Gastrocnemius medialis (tissue), 4 donors: ENCODE data around the gene TPSD1.

Source experiments
- POLR2A ChIP-seq, 2 donors: fragments of 450-650 bp; IDR thresholded peaks; one replicate each; pipeline ENCODE4 v1.6.1; 2017; ENCODE audit warnings: antibody characterized with exemption in 2 of 2, mild to moderate bottlenecking in 2 of 2, moderate library complexity in 2 of 2
- TF ChIP-seq, protein P1 (sequence below), 5 experiments: fragments of 450-650 bp in 3 of 5; fragments of 200-600 bp in 2 of 5; sonication (generic) in 2 of 5; IDR thresholded peaks in 4 of 5; conservative IDR thresholded peaks in 1 of 5; 1 replicate in 4 of 5; 2 replicates in 1 of 5; pipeline ENCODE4 v1.5.1; 2016 to 2019; ENCODE audit warnings: antibody characterized with exemption in 5 of 5, mild to moderate bottlenecking in 3 of 5, moderate library complexity in 3 of 5

DNA sequence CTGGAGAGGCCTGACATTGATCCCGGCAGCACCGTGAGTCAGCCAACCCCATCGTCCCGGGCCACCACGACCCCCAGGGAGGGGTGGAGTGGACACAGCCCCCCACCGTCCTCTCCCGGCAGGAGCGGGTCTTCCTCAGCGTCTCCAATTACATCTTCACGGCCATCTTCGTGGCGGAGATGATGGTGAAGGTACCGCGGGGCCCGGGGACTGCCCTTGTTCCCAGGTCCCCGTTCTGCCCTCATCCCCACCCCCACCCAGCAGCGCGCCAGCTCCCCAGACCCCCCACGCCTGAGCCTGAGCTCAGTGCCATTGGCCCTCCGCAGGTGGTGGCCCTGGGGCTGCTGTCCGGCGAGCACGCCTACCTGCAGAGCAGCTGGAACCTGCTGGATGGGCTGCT, 45.4 kb upstream of the TPSD1 start:
- TF ChIP-seq, protein P1, sequence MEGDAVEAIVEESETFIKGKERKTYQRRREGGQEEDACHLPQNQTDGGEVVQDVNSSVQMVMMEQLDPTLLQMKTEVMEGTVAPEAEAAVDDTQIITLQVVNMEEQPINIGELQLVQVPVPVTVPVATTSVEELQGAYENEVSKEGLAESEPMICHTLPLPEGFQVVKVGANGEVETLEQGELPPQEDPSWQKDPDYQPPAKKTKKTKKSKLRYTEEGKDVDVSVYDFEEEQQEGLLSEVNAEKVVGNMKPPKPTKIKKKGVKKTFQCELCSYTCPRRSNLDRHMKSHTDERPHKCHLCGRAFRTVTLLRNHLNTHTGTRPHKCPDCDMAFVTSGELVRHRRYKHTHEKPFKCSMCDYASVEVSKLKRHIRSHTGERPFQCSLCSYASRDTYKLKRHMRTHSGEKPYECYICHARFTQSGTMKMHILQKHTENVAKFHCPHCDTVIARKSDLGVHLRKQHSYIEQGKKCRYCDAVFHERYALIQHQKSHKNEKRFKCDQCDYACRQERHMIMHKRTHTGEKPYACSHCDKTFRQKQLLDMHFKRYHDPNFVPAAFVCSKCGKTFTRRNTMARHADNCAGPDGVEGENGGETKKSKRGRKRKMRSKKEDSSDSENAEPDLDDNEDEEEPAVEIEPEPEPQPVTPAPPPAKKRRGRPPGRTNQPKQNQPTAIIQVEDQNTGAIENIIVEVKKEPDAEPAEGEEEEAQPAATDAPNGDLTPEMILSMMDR (IDR thresholded peaks at IDR 0.05 in 4 of 5, conservative IDR thresholded peaks at IDR 0.05 in 1 of 5): no peak
- TF ChIP-seq POLR2A (IDR thresholded peaks at IDR 0.05): no peak
